GM08714 (cell line): ENCODE measurements around the gene TBC1D2B.

Experiments
- H3K4me3 ChIP-seq: fragments of 200-500 bp; sonication (Bioruptor generic); 2 replicates; pipeline ENCODE4 v1.5.1; 2014; ENCODE audit warnings: mild to moderate bottlenecking, low read length, inconsistent platforms
- ZNF274 ChIP-seq: IDR thresholded peaks from 2 replicates; pipeline ENCODE4 v1.6.1; 2012; ENCODE audit warnings: mild to moderate bottlenecking, low read depth, low read length

Gene TBC1D2B

GRCh38 chr15:78103406-78104118 is 26.1 kb upstream of the TBC1D2B start:
- H3K4me3 ChIP-seq = no peak overlapping the region

GRCh38 chr15:78102741-78103140 is 25.2 kb upstream of the TBC1D2B start:
- no peak overlapping the region for H3K4me3 ChIP-seq
- no peak for TF ChIP-seq ZNF274

More at GRCh38 chr15:78103406-78104118, 26.1 kb upstream of the TBC1D2B start:
- no peak for TF ChIP-seq ZNF274

- H3K4me3 ChIP-seq = no peak overlapping the region
- no peak for TF ChIP-seq ZNF274
Measured at GRCh38 chr15:78102211-78102610, 24.7 kb upstream of the TBC1D2B start.

GRCh38 chr15:78101423-78102105 is 24.1 kb upstream of the TBC1D2B start:
- TF ChIP-seq ZNF274 = no peak
- H3K4me3 ChIP-seq = no peak overlapping the region

- TF ChIP-seq ZNF274 = no peak
- no peak overlapping the region for H3K4me3 ChIP-seq
Measured at GRCh38 chr15:78100886-78101285, 23.4 kb upstream of the TBC1D2B start.

- no peak overlapping the region for H3K4me3 ChIP-seq
- TF ChIP-seq ZNF274 = no peak
Measured at GRCh38 chr15:78098131-78098755, 20.7 kb upstream of the TBC1D2B start.

GRCh38 chr15:78097667-78098066 is 20.2 kb upstream of the TBC1D2B start:
- TF ChIP-seq ZNF274 = no peak
- H3K4me3 ChIP-seq = no peak overlapping the region

GRCh38 chr15:78093242-78094020 is 15.9 kb upstream of the TBC1D2B start:
- no peak for TF ChIP-seq ZNF274

GRCh38 chr15:78092261-78093041 is 14.9 kb upstream of the TBC1D2B start, which contains the start of gene SH2D7:
Gene SH2D7, plus strand, starts transcription at chr15:78092561. Its CDS starts 24 bp downstream, at chr15:78092585.
- no peak for TF ChIP-seq ZNF274
- H3K4me3 ChIP-seq = no peak within 1 kb of the TSS

More at GRCh38 chr15:78093242-78094020, 15.9 kb upstream of the TBC1D2B start:
- no peak overlapping the region for H3K4me3 ChIP-seq

GRCh38 chr15:78090422-78091063 is 13.0 kb upstream of the TBC1D2B start:
- TF ChIP-seq ZNF274 = no peak
- H3K4me3 ChIP-seq = no peak overlapping the region

- TF ChIP-seq ZNF274 = no peak
- no peak overlapping the region for H3K4me3 ChIP-seq
Measured at GRCh38 chr15:78088773-78089080, 11.2 kb upstream of the TBC1D2B start.

- no peak overlapping the region for H3K4me3 ChIP-seq
- TF ChIP-seq ZNF274 = no peak
Measured at GRCh38 chr15:78087951-78088772, 10.7 kb upstream of the TBC1D2B start.
